GM20000 (cell line): ENCODE data around the gene MATCAP1.

Experiments used
- DNase-seq: peaks from one replicate; pipeline ENCODE4 v3.0.0; 2012; ENCODE audit warnings: low spot score
- TF ChIP-seq, protein P1 (sequence below): IDR thresholded peaks from 2 replicates; pipeline ENCODE4 v1.5.1; 2012; ENCODE audit warnings: mild to moderate bottlenecking, control low read depth; ENCODE audit errors: extremely low read depth, missing control alignments

MATCAP1 gene

DNA sequence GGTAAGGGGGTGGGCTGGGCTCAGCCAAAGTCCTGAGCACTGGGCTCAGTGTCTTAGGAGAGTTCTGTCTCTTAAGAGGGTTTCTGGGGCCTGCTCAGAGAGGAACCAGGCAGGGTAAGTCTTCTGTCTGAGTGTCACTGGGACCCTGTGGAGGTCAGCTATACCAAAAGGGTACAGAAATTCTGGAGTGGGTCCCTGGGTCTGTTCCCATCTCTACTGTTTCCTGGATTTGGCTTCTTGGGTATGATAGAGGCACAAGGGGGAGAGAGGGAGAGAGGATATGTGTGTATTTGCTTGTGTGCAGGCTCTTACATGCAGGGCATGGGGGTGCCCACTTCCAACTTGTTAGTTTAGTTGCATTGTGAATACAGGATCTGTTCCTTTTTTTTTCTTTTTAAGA lies 9.8 kb upstream of the MATCAP1 start:
- TF ChIP-seq, protein P1, sequence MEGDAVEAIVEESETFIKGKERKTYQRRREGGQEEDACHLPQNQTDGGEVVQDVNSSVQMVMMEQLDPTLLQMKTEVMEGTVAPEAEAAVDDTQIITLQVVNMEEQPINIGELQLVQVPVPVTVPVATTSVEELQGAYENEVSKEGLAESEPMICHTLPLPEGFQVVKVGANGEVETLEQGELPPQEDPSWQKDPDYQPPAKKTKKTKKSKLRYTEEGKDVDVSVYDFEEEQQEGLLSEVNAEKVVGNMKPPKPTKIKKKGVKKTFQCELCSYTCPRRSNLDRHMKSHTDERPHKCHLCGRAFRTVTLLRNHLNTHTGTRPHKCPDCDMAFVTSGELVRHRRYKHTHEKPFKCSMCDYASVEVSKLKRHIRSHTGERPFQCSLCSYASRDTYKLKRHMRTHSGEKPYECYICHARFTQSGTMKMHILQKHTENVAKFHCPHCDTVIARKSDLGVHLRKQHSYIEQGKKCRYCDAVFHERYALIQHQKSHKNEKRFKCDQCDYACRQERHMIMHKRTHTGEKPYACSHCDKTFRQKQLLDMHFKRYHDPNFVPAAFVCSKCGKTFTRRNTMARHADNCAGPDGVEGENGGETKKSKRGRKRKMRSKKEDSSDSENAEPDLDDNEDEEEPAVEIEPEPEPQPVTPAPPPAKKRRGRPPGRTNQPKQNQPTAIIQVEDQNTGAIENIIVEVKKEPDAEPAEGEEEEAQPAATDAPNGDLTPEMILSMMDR = no peak
- DNase-seq = no peak

DNA sequence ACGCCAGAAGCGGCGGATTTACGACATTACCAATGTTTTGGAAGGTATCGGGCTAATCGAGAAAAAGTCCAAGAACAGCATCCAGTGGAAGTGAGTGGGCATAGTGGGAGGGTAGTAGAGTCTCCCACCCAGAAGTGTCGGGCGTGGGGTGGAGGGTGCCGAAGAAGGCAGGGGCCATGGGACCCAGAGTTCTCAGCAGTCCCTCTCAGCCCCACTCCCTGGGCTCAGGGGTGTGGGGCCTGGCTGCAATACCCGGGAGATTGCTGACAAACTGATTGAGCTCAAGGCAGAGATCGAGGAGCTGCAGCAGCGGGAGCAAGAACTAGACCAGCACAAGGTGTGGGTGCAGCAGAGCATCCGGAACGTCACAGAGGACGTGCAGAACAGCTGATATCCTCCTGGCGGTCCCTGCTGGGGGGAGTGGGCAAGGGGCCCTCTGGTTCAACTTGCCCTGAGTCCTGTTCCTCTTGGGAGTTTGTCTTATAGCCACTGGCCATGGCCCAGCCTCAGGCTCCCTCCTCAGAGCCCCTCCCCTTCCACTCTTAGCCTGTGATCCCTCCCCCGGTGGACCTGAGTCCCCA lies 9.1 kb upstream of the MATCAP1 start:
- TF ChIP-seq, protein P1 = no peak
- DNase-seq = no peak

DNA sequence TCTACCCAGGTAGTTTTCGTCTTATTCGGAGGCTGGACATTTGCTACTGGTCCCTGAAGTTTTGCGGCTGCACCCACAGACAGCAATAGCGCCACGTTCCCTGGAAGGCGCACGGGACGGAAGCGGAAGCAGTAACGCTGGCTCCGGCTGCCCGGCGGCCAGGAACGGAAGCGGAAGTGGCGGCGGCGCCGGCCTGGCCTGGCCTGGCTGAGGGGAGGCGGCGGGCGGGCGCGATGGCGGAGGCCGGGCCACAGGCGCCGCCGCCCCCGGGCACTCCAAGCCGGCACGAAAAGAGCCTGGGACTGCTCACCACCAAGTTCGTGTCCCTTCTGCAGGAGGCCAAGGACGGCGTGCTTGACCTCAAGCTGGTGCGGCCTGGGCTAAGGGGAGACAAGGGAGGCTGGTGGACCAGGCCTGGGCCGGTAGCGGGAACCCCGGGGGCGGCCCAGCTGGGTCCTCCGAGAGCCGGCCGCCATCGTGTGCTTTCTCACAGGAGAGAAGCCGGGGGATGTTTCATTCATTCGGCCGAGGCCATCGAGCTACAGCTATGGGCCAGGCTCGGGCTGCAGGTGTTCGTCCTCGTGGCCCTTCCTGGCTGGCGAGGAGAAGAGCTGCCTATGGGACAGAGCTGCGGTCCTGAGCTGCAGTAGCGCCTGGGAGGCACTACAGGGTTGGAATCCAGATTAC lies 8.4 kb upstream of the MATCAP1 start, which contains the start of gene E2F4:
Gene E2F4, plus strand, starts transcription at position 161 of the 687 bp plus-strand sequence. Its CDS starts 73 bp downstream, at position 234.
- TF ChIP-seq, protein P1 = no peak
- peak; percentile 98 for DNase-seq

DNA sequence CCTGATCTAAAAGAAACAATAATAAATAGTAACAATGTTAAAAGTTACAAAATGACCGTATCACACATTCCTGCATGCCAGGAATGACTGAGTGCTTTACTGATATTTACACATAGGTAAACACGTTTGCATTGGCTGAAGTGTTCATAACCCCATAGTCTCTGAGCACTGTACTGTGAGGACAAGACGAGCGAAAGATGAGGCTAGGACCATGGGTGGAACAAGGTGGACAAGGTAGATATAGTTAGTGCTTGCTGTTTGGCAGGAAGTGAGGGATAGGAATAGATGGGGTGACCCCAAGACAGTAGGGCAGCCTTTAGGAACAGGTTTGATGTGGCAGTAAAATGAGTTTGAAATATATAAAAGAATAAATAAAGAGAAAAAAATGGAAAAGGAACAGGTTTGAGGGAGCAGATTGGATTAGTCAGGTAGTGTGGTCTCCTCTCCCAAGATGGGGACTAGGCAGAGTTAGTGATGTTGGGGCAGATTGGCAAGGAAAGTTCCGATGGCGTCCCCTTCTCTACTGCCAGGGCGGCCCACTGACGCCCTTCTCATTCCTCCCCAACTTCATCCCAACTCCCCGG lies 7.7 kb upstream of the MATCAP1 start:
- TF ChIP-seq, protein P1 = no peak
- DNase-seq = no peak

DNA sequence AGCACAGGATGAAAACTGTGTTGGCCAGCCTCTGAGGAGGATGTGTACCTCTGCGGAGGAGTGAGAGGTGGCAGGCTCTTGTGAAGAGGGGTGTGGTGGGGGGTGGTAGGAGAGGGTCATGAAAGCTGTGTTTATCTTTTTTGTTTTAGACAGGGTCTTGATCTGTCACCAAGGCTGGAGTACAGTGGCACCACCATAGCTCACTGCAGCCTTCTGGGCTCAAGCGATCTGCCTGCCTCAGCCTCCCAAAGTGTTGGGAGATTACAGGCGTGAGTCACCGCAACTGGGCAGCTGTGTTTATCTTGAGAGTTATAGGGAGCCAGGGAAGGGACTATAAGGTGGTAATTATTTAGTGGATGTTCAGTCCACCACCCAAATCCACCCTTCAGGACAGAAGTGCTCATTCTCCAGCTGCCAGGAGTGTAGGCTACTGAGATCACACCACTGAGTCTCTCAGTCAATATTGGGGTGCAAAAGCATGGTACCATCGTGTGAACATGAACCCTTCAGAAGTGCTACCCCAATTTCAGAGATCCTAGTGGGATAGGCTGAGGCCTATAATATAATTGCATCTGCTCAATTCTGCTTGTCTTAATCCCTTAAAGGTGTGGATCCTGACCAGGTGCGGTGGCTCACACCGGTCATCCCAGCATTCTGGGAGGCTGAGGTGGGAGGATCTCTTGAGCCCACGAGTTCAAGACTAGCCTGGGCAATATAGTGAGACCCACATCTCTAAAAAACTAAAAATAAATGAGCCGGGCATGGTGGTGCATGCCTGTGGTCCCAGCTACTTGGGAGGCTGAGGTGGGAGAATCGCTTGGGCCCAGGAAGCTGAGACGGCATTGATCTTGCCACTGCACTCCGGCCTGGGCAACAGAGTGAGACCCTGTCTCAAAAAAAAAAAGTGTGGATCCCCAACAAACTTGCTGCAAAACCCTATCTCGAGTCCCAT lies 7.0 kb upstream of the MATCAP1 start:
- TF ChIP-seq, protein P1 = no peak
- DNase-seq = no peak

DNA sequence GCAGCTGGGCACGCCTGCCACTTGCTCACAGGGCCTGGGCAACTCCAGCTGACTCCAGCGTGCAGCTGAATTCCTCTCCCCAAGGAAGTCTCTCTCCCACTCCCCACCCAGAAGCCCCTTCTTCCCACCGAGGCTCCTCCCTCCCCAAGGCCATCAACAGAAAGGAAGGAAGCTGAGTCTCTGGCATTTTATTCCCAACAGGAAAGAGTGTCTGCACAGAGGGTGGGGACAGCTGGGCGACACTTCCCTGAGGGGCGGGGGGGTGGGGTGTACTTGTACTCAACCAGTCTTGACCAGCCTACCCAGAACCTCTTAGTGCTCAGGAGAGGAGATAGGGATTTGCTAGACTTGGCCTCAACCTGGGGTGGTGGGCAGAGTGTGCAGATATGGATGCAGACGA lies 6.3 kb upstream of the MATCAP1 start, which contains the start of gene EXOC3L1:
Gene EXOC3L1, minus strand, starts transcription at position 96 of the 400 bp plus-strand sequence. CDS start 460 bp downstream, outside the sequence.
- no peak for DNase-seq
- TF ChIP-seq, protein P1 = no peak
